K562 (cell line): ENCODE results near the gene GDF11. TPM values are rescaled to one million over a fixed set of nuclear protein-coding genes. Genes with fewer than 3 reads are reported as not detected.
"Not testable (repeated sequence)": the region's sequence is repeated elsewhere in the genome, so short reads cannot be mapped to it uniquely, and the experiment has no call there.

Experiments used
- ATAC-seq: fragments of 200-7000 bp; cut with Tn5 transposase; 3 replicates; pipeline ENCODE4 v1.9.1; 2020; ENCODE audit warnings: moderate library complexity
- BruUV-seq: library from RNA; stranded (reverse); fragments of 400-500 nt; replicated peaks from 2 replicates; lab custom pipeline; 2021; lab: Mats Ljungman, UMichigan
- CTCF ChIA-PET: fragments of 300-600 bp; formaldehyde crosslinking; extraction: SDS; loops from one replicate; lab custom pipeline; 2021; ENCODE audit warnings: low intra/inter-chr PET ratio; lab: Yijun Ruan, JAX
- POLR2A ChIA-PET: fragments of 300-600, 350-650 bp; sonication (Branson Sonifier 250); formaldehyde crosslinking; extraction: SDS; loops from one replicate; lab custom pipeline; 2021; ENCODE audit warnings: antibody characterized with exemption, inconsistent platforms; lab: Yijun Ruan, JAX
- DNase-seq, 4 experiments: peaks; one replicate each; pipeline versions ENCODE4 v3.0.0 to v3.0.0-alpha.2; 2011 to 2018; ENCODE audit warnings: low spot score in 3 of 4, mixed read lengths in 3 of 4; ENCODE audit errors: extremely low read depth in 1 of 4
- FAIRE-seq: peaks from 2 replicates; lab custom pipeline; 2011; peaks lifted over from hg19 to GRCh38; lab: Jason Lieb, UNC
- H2AFZ ChIP-seq: 2 replicates; pipeline ENCODE4 v1.6.0; 2011; ENCODE audit warnings: low read depth, low read length, control low read depth, inconsistent platforms
- H3K27ac ChIP-seq: fragments of 200-600 bp; 3 replicates; pipeline ENCODE4 v1.8.0; 2011; ENCODE audit warnings: low read depth, mild to moderate bottlenecking, control low read depth, inconsistent platforms, low read length, moderate library complexity, mixed read lengths; ENCODE audit errors: extremely low read depth
- H3K27me3 ChIP-seq, 2 experiments: fragments of 300-600 bp in 1 of 2; 2 replicates in 1 of 2; 3 replicates in 1 of 2; pipeline versions ENCODE4 v1.6.0 to v1.8.0; 2011; ENCODE audit warnings: inconsistent platforms in 2 of 2, low read length in 2 of 2, mild to moderate bottlenecking in 1 of 2, mixed read lengths in 1 of 2, moderate library complexity in 1 of 2; ENCODE audit not compliant: control insufficient read depth in 2 of 2, insufficient read depth in 2 of 2
- H3K36me3 ChIP-seq: fragments of 300-600 bp; 3 replicates; pipeline ENCODE4 v1.8.0; 2011; ENCODE audit warnings: mild to moderate bottlenecking, low read length, inconsistent platforms; ENCODE audit not compliant: control insufficient read depth, insufficient read depth
- H3K4me1 ChIP-seq, 2 experiments: fragments of 200-600 bp in 1 of 2; replicated peaks in 1 of 2; 2 replicates in 1 of 2; 3 replicates in 1 of 2; pipeline versions ENCODE4 v1.5.1 to v1.8.0; 2011; ENCODE audit warnings: inconsistent platforms in 2 of 2, low read length in 2 of 2, mild to moderate bottlenecking in 1 of 2, mixed read lengths in 1 of 2, moderate library complexity in 1 of 2; ENCODE audit not compliant: control insufficient read depth in 2 of 2, insufficient read depth in 2 of 2
- H3K4me2 ChIP-seq: 2 replicates; pipeline ENCODE4 v1.6.1; 2011; ENCODE audit warnings: low read length, control low read depth, inconsistent platforms, mixed read lengths; ENCODE audit not compliant: insufficient read depth
- H3K4me3 ChIP-seq: fragments of 200-600 bp; sonication (generic), shearing (Covaris generic); 2 replicates; pipeline ENCODE4 v1.5.1; 2016; ENCODE audit warnings: control low read depth, inconsistent platforms
- H3K79me2 ChIP-seq: fragments of 200-600 bp; 3 replicates; pipeline ENCODE4 v1.8.0; 2011; ENCODE audit warnings: low read length, inconsistent platforms; ENCODE audit not compliant: control insufficient read depth, insufficient read depth
- H3K9ac ChIP-seq, 2 experiments: 2 replicates each; pipeline versions ENCODE4 v1.6.0 to v1.6.1; 2011; ENCODE audit warnings: low read depth in 2 of 2, low read length in 2 of 2, control low read depth in 1 of 2, inconsistent platforms in 1 of 2, mild to moderate bottlenecking in 1 of 2, mixed read lengths in 1 of 2; ENCODE audit not compliant: insufficient read depth in 1 of 2
- H3K9me1 ChIP-seq: one replicate; pipeline ENCODE4 v1.6.0; 2011; ENCODE audit warnings: inconsistent platforms, mild to moderate bottlenecking, low read length, moderate library complexity; ENCODE audit not compliant: control insufficient read depth, insufficient read depth
- H3K9me3 ChIP-seq: replicated peaks from 2 replicates; pipeline ENCODE4 v1.5.1; 2011; ENCODE audit warnings: low read depth, low read length, inconsistent platforms; ENCODE audit not compliant: control insufficient read depth, insufficient read depth
- H4K20me1 ChIP-seq: replicated peaks from 2 replicates; pipeline ENCODE4 v1.6.1; 2011; ENCODE audit warnings: low read length, inconsistent platforms, mixed read lengths; ENCODE audit not compliant: control insufficient read depth, insufficient read depth
- C11orf30 ChIP-seq: fragments of 450-650 bp; IDR thresholded peaks from 2 replicates; pipeline ENCODE4 v1.6.1; 2016; ENCODE audit warnings: low read depth, mild to moderate bottlenecking
- CBX3 ChIP-seq, 2 experiments: IDR thresholded peaks; 1 replicate in 1 of 2; 2 replicates in 1 of 2; pipeline ENCODE4 v1.6.1; 2012; ENCODE audit warnings: inconsistent platforms in 2 of 2, low read length in 2 of 2, borderline replicate concordance in 1 of 2, control low read depth in 1 of 2
- KAT2B ChIP-seq: IDR thresholded peaks from one replicate; pipeline ENCODE4 v1.6.1; 2012; ENCODE audit warnings: low read depth, mild to moderate bottlenecking, control low read depth, inconsistent platforms, low read length, moderate library complexity
- KDM1A ChIP-seq, 2 experiments: fragments of 450-650 bp; IDR thresholded peaks; 2 replicates each; pipeline ENCODE4 v1.6.1; 2016; ENCODE audit warnings: mild to moderate bottlenecking in 2 of 2
- L3MBTL2 ChIP-seq: fragments of 450-650 bp; IDR thresholded peaks from 2 replicates; pipeline ENCODE4 v1.6.1; 2016; ENCODE audit warnings: mild to moderate bottlenecking, moderate library complexity
- PTBP1 ChIP-seq: fragments of 200-400 bp; formaldehyde crosslinking; IDR thresholded peaks from 2 replicates; pipeline ENCODE4 v1.6.1; 2017; ENCODE audit warnings: low read depth, low read length
- PTTG1 ChIP-seq: fragments of 450-650 bp; IDR thresholded peaks from 2 replicates; pipeline ENCODE4 v1.6.1; 2016; ENCODE audit warnings: low read depth, mild to moderate bottlenecking, missing genetic modification characterization, missing compliant biosample characterization
- TRIM28 ChIP-seq: fragments of 450-650 bp; IDR thresholded peaks from 2 replicates; pipeline ENCODE4 v1.6.1; 2017
- ZBTB17 ChIP-seq: fragments of 450-650 bp; formaldehyde crosslinking; IDR thresholded peaks from 2 replicates; pipeline ENCODE4 v1.4.0; 2020; ENCODE audit warnings: mild to moderate bottlenecking
- ZNF316 ChIP-seq: fragments of 450-650 bp; IDR thresholded peaks from 2 replicates; pipeline ENCODE4 v1.6.1; 2016
- WGBS: fragments of 100-300 bp; shearing (Covaris generic); methylation state at CpG from one replicate; pipeline ENCODE4 v1.1.6; 2016; ENCODE audit warnings: low coverage, mixed read lengths; ENCODE audit not compliant: insufficient coverage; ENCODE audit errors: missing lambda C conversion rate; 5-methylcytosine and 5-hydroxymethylcytosine counted together
- in situ Hi-C: fragments of 300-500 bp; cut with MboI; formaldehyde crosslinking; loops from 4 replicates; pipeline ENCODE4 v1.15.0; 2018; ENCODE audit warnings: inconsistent platforms, mixed read lengths
- intact Hi-C: fragments of 100-400 bp; cut with micrococcal nuclease; formaldehyde crosslinking; loops from 2 replicates; pipeline ENCODE4 v1.14.2; 2022
- polyA plus RNA-seq, 8 experiments: library from polyadenylated mRNA; depleted of rRNA in 4 of 8; stranded (reverse) in 5 of 8; unstranded in 3 of 8; fragments of >200 nt; fragmentation: Nextera tagmentation in 2 of 8; fragmentation: Illumina TruSeq in 1 of 8; extraction: Ambion mirVana in 2 of 8; extraction: Trizol in 1 of 8; gene quantifications; 2 replicates each; pipeline versions ENCODE4 v1.2.1 to v1.2.3, GENCODE V29; 2011 to 2014; ENCODE audit warnings: inconsistent platforms in 1 of 8, missing spikeins in 1 of 8
- total RNA-seq, 7 experiments: library from RNA; depleted of rRNA in 6 of 7; stranded (reverse); fragments of >200 nt in 6 of 7; fragmentation: Illumina TruSeq in 2 of 7; extraction: Trizol in 2 of 7; gene quantifications; 2 replicates each; pipeline versions ENCODE4 v1.2.1 to v1.2.3, GENCODE V29; 2011 to 2021; ENCODE audit warnings: low replicate concordance in 1 of 7
- TF ChIP-seq, protein P1 (sequence below): IDR thresholded peaks from 2 replicates; pipeline ENCODE4 v1.6.1; 2014; ENCODE audit warnings: antibody characterized with exemption

Gene GDF11
- total and polyA plus RNA-seq, 9 of the 15 experiments (the other 6 are each of a cell fraction or from before 2014, with no cell fraction given): 1.4 to 15.7 (median 4.8) TPM

- H3K4me3 ChIP-seq, DNase-seq, H3K9me1 ChIP-seq, H3K27me3 ChIP-seq, BruUV-seq, H2AFZ ChIP-seq, H3K4me2 ChIP-seq, CTCF ChIA-PET, H4K20me1 ChIP-seq, H3K79me2 ChIP-seq, H3K27ac ChIP-seq, FAIRE-seq, H3K4me1 ChIP-seq, intact Hi-C loops, H3K9me3 ChIP-seq, ATAC-seq, H3K9ac ChIP-seq, in situ Hi-C loops: not testable (repeated sequence)
- H3K36me3 ChIP-seq: peaks cover 92% of the 10 kb centered on the region
- POLR2A ChIA-PET: interaction anchor here (2.3 kb wide), 1 partner anchor 11 kb away, joined by 15 read pairs; no protein-coding TSS in a partner anchor
- TF ChIP-seq TRIM28: peak; percentile 72; the same call in 1 of the 2 replicates
- TF ChIP-seq ZNF316: peak; percentile 68
- TF ChIP-seq CBX3 (IDR thresholded peaks at IDR 0.05; ENCODE audit: borderline replicate concordance in 1 of 2, low read length in 2 of 2): 0 out of 3 replicates have a peak, but pooled peaks of 1 of the 2 experiments have one; percentile 18
- WGBS: 100% methylated on average over 2 of the region's 4 CpGs
These were observed 15.7 kb downstream of the GDF11 start for GRCh38 chr12:55758575-55758974.

GRCh38 chr12:55760663-55761062, 17.7 kb downstream of the GDF11 start:
- WGBS: 97% methylated on average over 6 of the region's 6 CpGs
- H3K36me3 ChIP-seq: peaks cover 80% of the 10 kb centered on the region
- no peak overlapping the region for H3K4me3 ChIP-seq
- no peak overlapping the region for H3K27ac ChIP-seq
- no peaks in the 10 kb centered on the region for H3K9me1 ChIP-seq
- H3K4me1 ChIP-seq: no peaks in the 10 kb centered on the region; a peak in 1 of 5 replicates
- H3K9me3 ChIP-seq: no peaks in the 10 kb centered on the region; the same call in 1 of the 2 replicates
- intact Hi-C loops: no loop called here
- H3K27me3 ChIP-seq: no peaks in the 10 kb centered on the region
- CTCF ChIA-PET: no interaction called here
- in situ Hi-C loops: no loop called here
- no peak overlapping the region for H2AFZ ChIP-seq
- DNase-seq: no peak
- no TSS peak for BruUV-seq
- no peaks in the 10 kb centered on the region for H4K20me1 ChIP-seq
- ATAC-seq: no peak
- H3K79me2 ChIP-seq: peaks cover 4% of the 10 kb centered on the region; the same call in 1 of the 3 replicates
- H3K4me2 ChIP-seq: no peak overlapping the region
- H3K9ac ChIP-seq: no peak overlapping the region
- no peak for FAIRE-seq
- POLR2A ChIA-PET: interaction anchor here (1.5 kb wide), 1 partner anchor 11 kb away, joined by 8 read pairs; no protein-coding TSS in a partner anchor
- TF ChIP-seq C11orf30: no peak
- TF ChIP-seq KDM1A (IDR thresholded peaks at IDR 0.05): no peak
- no peak for TF ChIP-seq KAT2B
- TF ChIP-seq, protein P1, sequence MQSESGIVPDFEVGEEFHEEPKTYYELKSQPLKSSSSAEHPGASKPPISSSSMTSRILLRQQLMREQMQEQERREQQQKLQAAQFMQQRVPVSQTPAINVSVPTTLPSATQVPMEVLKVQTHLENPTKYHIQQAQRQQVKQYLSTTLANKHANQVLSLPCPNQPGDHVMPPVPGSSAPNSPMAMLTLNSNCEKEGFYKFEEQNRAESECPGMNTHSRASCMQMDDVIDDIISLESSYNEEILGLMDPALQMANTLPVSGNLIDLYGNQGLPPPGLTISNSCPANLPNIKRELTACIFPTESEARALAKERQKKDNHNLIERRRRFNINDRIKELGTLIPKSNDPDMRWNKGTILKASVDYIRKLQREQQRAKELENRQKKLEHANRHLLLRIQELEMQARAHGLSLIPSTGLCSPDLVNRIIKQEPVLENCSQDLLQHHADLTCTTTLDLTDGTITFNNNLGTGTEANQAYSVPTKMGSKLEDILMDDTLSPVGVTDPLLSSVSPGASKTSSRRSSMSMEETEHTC: no peak
- no peak for TF ChIP-seq ZBTB17 (CRISPR knock-in tag)
- no peak for TF ChIP-seq L3MBTL2
- TF ChIP-seq PTBP1: no peak
- no peak for TF ChIP-seq PTTG1
